GM12875 (cell line): Measurements from ENCODE around the gene CALML5.

Experiments
- H3K4me3 ChIP-seq: one replicate; pipeline ENCODE4 v1.5.1; 2011; ENCODE audit warnings: low read depth, low read length, control low read depth
- CTCF ChIP-seq: IDR thresholded peaks from 2 replicates; pipeline ENCODE4 v1.5.1; 2011; ENCODE audit warnings: low read depth, mild to moderate bottlenecking, control low read depth, inconsistent platforms, low read length, moderate library complexity, borderline replicate concordance; ENCODE audit not compliant: insufficient read depth

Gene CALML5

GRCh38 chr10:5492929-5493576 is 6.3 kb downstream of the CALML5 start:
- no peak overlapping the region for H3K4me3 ChIP-seq
- TF ChIP-seq CTCF, result no peak

DNA sequence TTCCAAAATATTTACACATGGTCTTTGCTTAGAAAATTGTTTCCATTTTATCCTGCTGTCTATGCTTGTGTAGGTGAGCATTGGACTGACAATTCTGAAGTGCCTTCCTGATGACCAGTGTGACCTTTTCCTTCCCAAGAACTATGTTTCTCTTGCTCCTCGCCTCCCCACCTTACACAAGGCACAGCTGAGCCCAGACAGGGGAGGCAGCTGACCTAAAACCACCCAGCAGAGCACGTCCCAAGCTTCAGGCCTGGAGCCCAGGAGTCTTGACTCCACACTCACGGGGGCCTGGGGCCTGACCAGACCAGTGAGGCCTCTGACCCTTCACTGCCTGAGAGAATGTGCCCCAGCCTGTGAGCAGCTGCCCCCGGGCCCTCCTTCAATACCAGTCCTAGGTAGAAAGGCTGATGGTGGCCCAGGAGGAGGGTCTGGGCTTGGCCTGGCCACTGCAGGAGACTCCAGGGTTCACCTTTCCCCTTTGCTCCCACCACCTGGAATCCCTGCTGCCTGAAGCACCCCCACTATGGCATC is 7.0 kb downstream of the CALML5 start:
- no peak overlapping the region for H3K4me3 ChIP-seq
- no peak for TF ChIP-seq CTCF

GRCh38 chr10:5491477-5491876 is 7.9 kb downstream of the CALML5 start:
- no peak overlapping the region for H3K4me3 ChIP-seq
- TF ChIP-seq CTCF, result no peak

DNA sequence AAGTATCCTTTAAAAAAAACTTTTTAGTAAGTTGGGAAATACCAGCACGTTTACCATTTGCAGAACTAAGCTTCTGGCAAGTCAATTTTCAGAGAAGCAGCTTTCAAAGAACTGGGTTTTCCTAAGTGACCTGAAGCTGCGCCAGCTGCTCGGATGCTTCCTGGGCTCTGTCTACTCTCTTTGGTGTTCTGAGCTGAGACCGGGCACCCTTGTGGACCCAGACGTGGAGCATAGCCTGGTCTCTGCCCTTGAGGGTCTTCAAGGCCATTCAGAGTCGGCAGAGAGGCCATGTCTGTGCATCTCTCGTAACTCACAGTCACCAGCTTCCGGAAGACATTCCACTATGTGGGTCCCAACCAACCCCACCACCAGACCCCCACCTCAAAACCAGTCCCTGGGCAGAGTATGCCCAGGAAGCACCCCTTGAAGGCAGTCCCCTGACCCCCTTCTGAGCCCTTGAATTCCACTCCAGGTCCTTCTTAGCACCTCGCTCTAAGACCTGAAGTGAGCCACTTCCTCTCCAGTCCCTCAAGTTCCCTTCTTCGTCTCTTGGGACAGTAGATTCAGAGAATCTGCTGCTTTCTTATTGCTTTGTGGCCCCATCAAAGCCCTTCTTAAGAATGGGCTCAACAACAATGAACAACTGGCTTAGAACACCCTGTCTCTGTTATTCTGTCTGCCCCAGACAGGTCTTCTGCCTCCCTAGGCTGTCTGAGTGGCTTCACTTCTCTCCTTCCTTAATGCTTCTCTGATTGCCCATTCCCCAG is 8.5 kb downstream of the CALML5 start:
- TF ChIP-seq CTCF, result no peak
- no peak overlapping the region for H3K4me3 ChIP-seq

DNA sequence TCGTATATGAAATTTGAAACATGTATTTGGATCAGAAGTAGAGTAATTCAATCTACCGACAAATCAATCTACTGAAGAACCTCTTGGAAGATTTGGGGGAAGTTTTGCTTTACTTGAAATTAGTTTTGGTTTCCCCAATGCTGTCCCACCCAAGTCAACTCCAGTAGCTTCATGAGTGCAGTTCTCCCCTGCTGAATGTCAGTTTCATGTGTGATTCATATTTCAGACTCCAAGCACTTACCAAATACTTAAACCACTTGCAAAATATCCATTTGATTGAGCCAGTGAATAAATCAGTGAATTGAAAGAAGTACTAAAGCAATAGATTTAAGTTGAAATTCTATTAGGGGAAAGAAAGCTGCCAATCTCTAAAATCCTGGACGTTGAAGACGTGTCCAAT is 9.3 kb downstream of the CALML5 start:
- TF ChIP-seq CTCF, result no peak
- no peak overlapping the region for H3K4me3 ChIP-seq

DNA sequence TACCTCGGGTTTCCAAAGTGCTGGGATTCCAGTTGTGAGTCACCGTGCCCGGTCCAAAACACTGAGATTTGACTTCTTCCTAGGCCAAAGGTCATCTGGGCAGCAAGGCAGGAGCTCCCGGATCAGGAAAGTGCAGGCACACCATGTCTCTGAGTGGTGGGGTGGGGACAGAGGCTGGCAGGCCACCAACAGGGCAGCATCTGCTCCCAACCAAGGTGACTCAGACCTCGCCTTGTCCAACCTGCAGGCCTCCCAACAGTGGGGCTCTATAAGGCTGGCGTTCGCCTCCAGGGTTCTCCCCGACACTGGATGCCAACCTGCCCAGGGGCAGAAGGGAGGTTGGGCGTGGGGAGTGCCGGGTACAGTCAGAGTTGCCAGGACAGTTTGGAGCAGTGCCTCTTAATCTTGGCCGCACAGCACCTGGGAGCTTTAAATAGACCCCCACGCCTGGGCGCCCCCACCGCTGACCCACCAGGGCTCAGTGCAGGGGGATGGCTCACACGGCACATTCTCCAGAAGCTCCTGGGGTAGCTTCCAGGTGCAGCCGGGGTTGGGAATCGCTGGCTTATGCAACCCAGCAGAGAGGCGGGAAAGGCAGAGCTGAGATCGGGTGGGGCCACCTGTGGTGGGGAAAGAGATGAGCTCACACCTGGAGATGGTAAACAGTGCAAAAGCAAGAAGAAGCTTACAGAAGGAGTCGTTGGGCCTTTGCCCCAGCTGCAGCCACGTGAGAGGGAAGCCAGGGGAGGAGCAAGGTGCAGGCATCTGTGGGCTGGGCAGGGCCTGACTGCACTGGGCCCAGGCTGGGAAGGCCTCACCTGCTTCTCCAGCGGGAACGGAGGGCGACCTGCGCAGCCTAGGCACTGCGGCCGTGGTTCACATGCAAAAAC is 10.9 kb downstream of the CALML5 start:
- H3K4me3 ChIP-seq, result no peak overlapping the region
- TF ChIP-seq CTCF, result no peak
